HEK293 (cell line): Measurements from ENCODE around the gene AP2A1.

Experiments used
- CTCF ChIA-PET: fragments of 350-600 bp; formaldehyde crosslinking; extraction: SDS; loops from one replicate; lab custom pipeline; 2021; ENCODE audit warnings: antibody characterized with exemption; lab: Yijun Ruan, JAX
- POLR2A ChIA-PET: fragments of 300-600 bp; formaldehyde crosslinking; extraction: SDS; loops from one replicate; lab custom pipeline; 2020; ENCODE audit warnings: antibody characterized with exemption, inconsistent platforms; lab: Yijun Ruan, JAX
- H3K27ac ChIP-seq: fragments of 200-500 bp; sonication (Bioruptor generic); 2 replicates; pipeline ENCODE4 v1.5.1; 2014; ENCODE audit warnings: low read depth, low read length, control low read depth, inconsistent platforms; ENCODE audit errors: extremely low read depth
- H3K36me3 ChIP-seq, 2 experiments: fragments of 200-500 bp in 1 of 2; sonication (Bioruptor generic) in 1 of 2; 1 replicate in 1 of 2; 2 replicates in 1 of 2; pipeline ENCODE4 v1.5.1; 2014 to 2017; ENCODE audit warnings: inconsistent platforms in 2 of 2, low read length in 2 of 2; ENCODE audit not compliant: control insufficient read depth in 2 of 2, insufficient read depth in 1 of 2
- H3K4me1 ChIP-seq: fragments of 200-500 bp; sonication (Bioruptor generic); 2 replicates; pipeline ENCODE4 v1.5.1; 2014; ENCODE audit warnings: mild to moderate bottlenecking, low read length, inconsistent platforms; ENCODE audit not compliant: control insufficient read depth, insufficient read depth
- H3K4me3 ChIP-seq: 2 replicates; pipeline ENCODE4 v1.5.1; 2011; ENCODE audit warnings: low read depth, mild to moderate bottlenecking, control low read depth, low read length, moderate library complexity
- H3K9me3 ChIP-seq: fragments of 200-500 bp; sonication (Bioruptor generic); 2 replicates; pipeline ENCODE4 v1.5.1; 2014; ENCODE audit warnings: low read depth, low read length, inconsistent platforms; ENCODE audit not compliant: control insufficient read depth, insufficient read depth
- GLIS1 ChIP-seq: fragments of 450-650 bp; formaldehyde crosslinking; IDR thresholded peaks from 2 replicates; pipeline ENCODE4 v1.5.1; 2016; ENCODE audit warnings: missing biosample characterization, missing genetic modification characterization
- MZF1 ChIP-seq: fragments of 450-650 bp; formaldehyde crosslinking; IDR thresholded peaks from 2 replicates; pipeline ENCODE4 v1.5.1; 2017; ENCODE audit warnings: missing biosample characterization, missing genetic modification characterization, borderline replicate concordance
- PRDM1 ChIP-seq: fragments of 450-650 bp; formaldehyde crosslinking; IDR thresholded peaks from 2 replicates; pipeline ENCODE4; 2016; ENCODE audit warnings: missing biosample characterization, missing genetic modification characterization
- RBAK ChIP-seq: fragments of 450-650 bp; formaldehyde crosslinking; IDR thresholded peaks from 2 replicates; pipeline ENCODE4 v1.5.1; 2016; ENCODE audit warnings: missing biosample characterization, missing genetic modification characterization
- SCRT1 ChIP-seq: fragments of 450-650 bp; formaldehyde crosslinking; IDR thresholded peaks from 2 replicates; pipeline ENCODE4 v1.5.1; 2016; ENCODE audit warnings: missing biosample characterization, missing genetic modification characterization, borderline replicate concordance
- SCRT2 ChIP-seq: fragments of 450-650 bp; formaldehyde crosslinking; IDR thresholded peaks from 2 replicates; pipeline ENCODE4 v1.5.1; 2016; ENCODE audit warnings: missing biosample characterization, missing genetic modification characterization
- SETDB1 ChIP-seq: IDR thresholded peaks from one replicate; pipeline ENCODE4 v1.6.1; 2017; ENCODE audit warnings: mild to moderate bottlenecking, low read length, moderate library complexity, mixed read lengths; ENCODE audit not compliant: insufficient read length
- ZBTB7A ChIP-seq: fragments of 450-650 bp; formaldehyde crosslinking; IDR thresholded peaks from 2 replicates; pipeline ENCODE4 v1.5.1; 2016; ENCODE audit warnings: low read depth, missing biosample characterization, missing genetic modification characterization
- ZFHX2 ChIP-seq: fragments of 450-650 bp; formaldehyde crosslinking; conservative IDR thresholded peaks from 2 replicates; pipeline ENCODE4 v1.5.1; 2016; ENCODE audit warnings: missing biosample characterization, missing genetic modification characterization
- ZNF223 ChIP-seq: fragments of 450-650 bp; formaldehyde crosslinking; IDR thresholded peaks from 2 replicates; pipeline ENCODE4 v1.5.1; 2016; ENCODE audit warnings: missing biosample characterization, missing genetic modification characterization
- ZNF341 ChIP-seq: fragments of 450-650 bp; formaldehyde crosslinking; IDR thresholded peaks from 2 replicates; pipeline ENCODE4; 2016; ENCODE audit warnings: low read depth, missing biosample characterization, missing genetic modification characterization
- ZNF544 ChIP-seq: fragments of 450-650 bp; formaldehyde crosslinking; IDR thresholded peaks from 2 replicates; pipeline ENCODE4 v1.5.0; 2017; ENCODE audit warnings: missing biosample characterization, missing genetic modification characterization
- ZNF560 ChIP-seq: fragments of 450-650 bp; formaldehyde crosslinking; IDR thresholded peaks from 2 replicates; pipeline ENCODE4 v1.5.1; 2017; ENCODE audit warnings: missing biosample characterization, missing genetic modification characterization, borderline replicate concordance
- ZNF624 ChIP-seq: fragments of 450-650 bp; formaldehyde crosslinking; IDR thresholded peaks from 2 replicates; pipeline ENCODE4 v1.5.1; 2017; ENCODE audit warnings: missing biosample characterization, missing genetic modification characterization
- ZNF664 ChIP-seq: fragments of 450-650 bp; formaldehyde crosslinking; IDR thresholded peaks from 2 replicates; pipeline ENCODE4 v1.5.1; 2016; ENCODE audit warnings: missing biosample characterization, missing genetic modification characterization
- ZNF792 ChIP-seq: fragments of 450-650 bp; formaldehyde crosslinking; IDR thresholded peaks from 2 replicates; pipeline ENCODE4 v1.5.1; 2016; ENCODE audit warnings: missing biosample characterization, missing genetic modification characterization
- TF ChIP-seq, protein P1 (sequence below): fragments of 450-650 bp; formaldehyde crosslinking; IDR thresholded peaks from 2 replicates; pipeline ENCODE4 v1.5.1; 2016; ENCODE audit warnings: missing biosample characterization, missing genetic modification characterization
- TF ChIP-seq, protein P2 (sequence below): fragments of 450-650 bp; formaldehyde crosslinking; IDR thresholded peaks from 2 replicates; pipeline ENCODE4 v1.5.1; 2016; ENCODE audit warnings: missing biosample characterization, missing genetic modification characterization, low read depth
- TF ChIP-seq, protein P3 (sequence below): fragments of 450-650 bp; formaldehyde crosslinking; conservative IDR thresholded peaks from 2 replicates; pipeline ENCODE4 v1.5.1; 2016; ENCODE audit warnings: low read depth, missing biosample characterization, missing genetic modification characterization

AP2A1 gene

DNA sequence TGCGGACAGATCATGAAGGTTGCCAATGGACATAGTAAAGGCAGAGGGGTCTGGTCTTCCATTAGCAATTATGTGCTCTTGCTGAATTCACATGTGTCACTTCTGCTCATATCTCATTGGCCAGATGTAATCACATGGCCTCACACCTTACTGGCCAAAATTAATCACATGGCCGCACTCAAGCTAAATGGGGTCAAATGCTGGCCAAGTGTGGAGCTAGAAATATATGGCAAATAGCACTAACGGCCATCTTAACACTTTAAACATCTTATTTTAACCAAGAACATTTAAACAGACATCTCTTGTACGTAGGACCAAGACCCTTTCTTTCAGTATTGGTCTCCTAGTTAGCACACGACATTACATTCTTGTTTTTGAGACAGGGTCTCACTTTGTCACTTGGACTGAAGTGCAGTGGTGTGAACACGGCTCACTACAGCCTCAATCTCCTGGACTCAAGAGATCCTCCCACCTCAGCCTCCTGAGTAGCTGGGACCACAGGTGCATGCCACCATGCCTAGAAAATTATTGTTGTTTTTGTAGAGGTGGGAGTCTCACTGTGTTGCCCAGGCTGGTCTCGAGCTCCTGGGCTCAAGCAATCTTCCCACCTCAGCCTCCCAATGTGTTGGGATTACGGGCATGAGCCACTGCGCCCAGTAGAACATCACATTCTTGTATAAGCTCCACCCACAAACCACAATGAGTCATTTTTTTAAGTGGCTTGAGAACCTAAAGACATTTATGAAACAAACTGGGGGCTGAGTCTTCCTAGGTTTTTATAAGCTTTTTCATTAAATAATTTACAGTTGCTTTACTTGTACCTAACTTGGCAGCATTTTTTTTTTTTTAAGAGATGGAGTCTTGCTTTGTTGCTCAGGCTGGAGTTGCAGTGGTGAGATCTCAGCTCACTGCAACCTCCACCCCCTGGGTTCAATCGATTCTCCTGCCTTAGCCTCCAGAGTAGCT lies 81.2 kb downstream of the AP2A1 start (continued):
- TF ChIP-seq ZNF544: no peak

DNA sequence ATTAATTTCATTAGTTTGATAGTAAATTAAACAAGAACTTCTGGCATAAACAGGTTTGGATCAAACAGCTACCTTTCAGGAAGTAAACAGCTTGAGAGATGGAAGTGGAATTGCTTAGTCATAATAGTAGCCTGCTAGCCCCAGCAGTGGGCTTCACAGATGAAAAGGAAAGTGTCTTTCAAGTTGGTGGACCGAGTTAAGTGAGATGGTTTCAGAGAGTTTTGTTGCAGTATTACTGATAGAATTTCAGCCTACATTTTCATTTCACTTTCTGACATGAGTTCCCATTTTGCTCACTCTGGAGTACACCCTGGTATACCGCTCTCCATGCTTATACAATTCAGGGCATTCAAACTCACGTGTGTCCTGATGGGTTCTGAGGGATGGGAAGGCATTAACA lies 82.1 kb downstream of the AP2A1 start:
- Histone ChIP-seq H3K4me3 (no peak overlapping the region), H3K9me3 (no peaks in the 10 kb centered on the region), H3K36me3 (peaks cover 0 to under 1% of the 10 kb centered on the region in 2 experiments; a peak in 2 of 3 replicates), H3K4me1 (peaks cover 16% of the 10 kb centered on the region; the same call in 1 of the 2 replicates), H3K27ac (no peak overlapping the region)
- POLR2A ChIA-PET: interaction anchor here (0.9 to 8.8 kb wide), 8 partner anchors 10 to 353 kb away, joined by 3 to 128 read pairs (median 6); partner anchors contain the start of genes PNKP and RPS11
- TF ChIP-seq SETDB1 (peak; percentile 73), ZNF223 (no peak), MZF1 (no peak), RBAK (tag by site-specific recombination) (no peak), ZNF664 (tag by site-specific recombination) (peak; percentile 79), PRDM1 (tag by site-specific recombination) (peak; percentile 58; the same call in 1 of the 2 replicates), ZNF624 (tag by site-specific recombination) (peak; percentile 97)
- CTCF ChIA-PET: interaction anchor here (1.0 to 2.8 kb wide), 4 partner anchors 9 to 176 kb away, joined by 3 to 13 read pairs (median 4); no protein-coding TSS in a partner anchor

DNA sequence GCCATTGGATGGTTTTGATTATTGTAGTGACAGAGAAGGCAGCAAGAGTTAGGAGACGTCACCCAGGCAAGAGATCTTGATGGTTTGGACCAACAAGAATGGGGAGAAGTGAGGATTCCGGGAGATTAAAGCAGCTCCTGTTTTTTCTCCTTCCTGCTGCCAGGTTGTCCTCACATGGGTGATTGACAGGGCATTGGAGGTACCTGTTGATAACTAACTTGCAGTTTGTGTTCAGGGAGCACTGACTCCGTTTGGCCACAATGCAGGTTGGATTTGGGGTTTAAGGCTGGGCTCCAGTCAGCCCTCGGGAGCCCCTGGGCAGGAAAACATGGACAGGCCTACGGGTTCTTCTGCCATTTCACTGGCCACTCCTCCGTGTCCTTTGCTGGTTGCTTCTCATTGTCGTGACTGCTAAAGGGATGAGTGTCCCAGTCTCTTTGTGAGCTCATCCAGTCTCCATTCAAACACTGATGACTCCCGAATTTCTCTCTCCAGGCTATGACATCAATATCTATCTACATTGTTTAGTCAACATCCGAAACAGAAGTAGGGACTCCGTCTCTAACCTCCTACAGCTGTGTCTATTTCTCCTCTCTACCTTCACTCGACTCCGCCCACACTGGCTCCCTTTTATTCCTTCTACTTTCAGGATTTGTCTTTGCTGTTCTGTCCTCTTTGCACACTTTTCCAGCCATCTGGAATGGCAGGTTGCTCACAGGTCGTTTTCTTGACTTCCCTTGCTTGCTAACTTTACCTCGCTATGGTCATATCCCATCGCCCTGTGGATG lies 82.8 kb downstream of the AP2A1 start:
- H3K9me3 ChIP-seq: no peaks in the 10 kb centered on the region
- H3K36me3 ChIP-seq: peaks cover 0 to 7% of the 10 kb centered on the region in 2 experiments; a peak in 2 of 3 replicates
- peaks cover 17% of the 10 kb centered on the region; the same call in 1 of the 2 replicates for H3K4me1 ChIP-seq
- ChIA-PET POLR2A (interaction anchor here (0.6 to 8.8 kb wide), 14 partner anchors 9 to 710 kb away, joined by 3 to 128 read pairs (median 8); partner anchors contain the start of genes AP2A1, ATF5, FUZ and NUP62), CTCF (interaction anchor here (0.6 to 2.8 kb wide), 8 partner anchors 14 to 177 kb away, joined by 3 to 13 read pairs (median 4); partner anchors contain the start of gene FUZ)
- no peak overlapping the region for H3K27ac ChIP-seq
- H3K4me3 ChIP-seq: no peak overlapping the region
- TF ChIP-seq MZF1 (no peak), ZFHX2 (tag by site-specific recombination) (peak; percentile 28; the same call in 1 of the 2 replicates), ZNF792 (tag by site-specific recombination) (no peak), GLIS1 (tag by site-specific recombination) (no peak), ZNF560 (tag by site-specific recombination) (no peak), ZBTB7A (tag by site-specific recombination) (no peak), RBAK (tag by site-specific recombination) (0 out of 2 replicates have a peak, but pooled peaks have one; percentile 12), ZNF341 (0 out of 2 replicates have a peak, but pooled peaks have one; percentile 32), SCRT1 (tag by site-specific recombination) (0 out of 2 replicates have a peak, but pooled peaks have one; percentile 56), SCRT2 (tag by site-specific recombination) (peak; percentile 88)
- TF ChIP-seq, protein P1, sequence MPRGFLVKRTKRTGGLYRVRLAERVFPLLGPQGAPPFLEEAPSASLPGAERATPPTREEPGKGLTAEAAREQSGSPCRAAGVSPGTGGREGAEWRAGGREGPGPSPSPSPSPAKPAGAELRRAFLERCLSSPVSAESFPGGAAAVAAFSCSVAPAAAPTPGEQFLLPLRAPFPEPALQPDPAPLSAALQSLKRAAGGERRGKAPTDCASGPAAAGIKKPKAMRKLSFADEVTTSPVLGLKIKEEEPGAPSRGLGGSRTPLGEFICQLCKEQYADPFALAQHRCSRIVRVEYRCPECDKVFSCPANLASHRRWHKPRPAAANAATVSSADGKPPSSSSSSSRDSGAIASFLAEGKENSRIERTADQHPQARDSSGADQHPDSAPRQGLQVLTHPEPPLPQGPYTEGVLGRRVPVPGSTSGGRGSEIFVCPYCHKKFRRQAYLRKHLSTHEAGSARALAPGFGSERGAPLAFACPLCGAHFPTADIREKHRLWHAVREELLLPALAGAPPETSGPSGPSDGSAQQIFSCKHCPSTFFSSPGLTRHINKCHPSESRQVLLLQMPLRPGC (tag by site-specific recombination): no peak
- TF ChIP-seq, protein P2, sequence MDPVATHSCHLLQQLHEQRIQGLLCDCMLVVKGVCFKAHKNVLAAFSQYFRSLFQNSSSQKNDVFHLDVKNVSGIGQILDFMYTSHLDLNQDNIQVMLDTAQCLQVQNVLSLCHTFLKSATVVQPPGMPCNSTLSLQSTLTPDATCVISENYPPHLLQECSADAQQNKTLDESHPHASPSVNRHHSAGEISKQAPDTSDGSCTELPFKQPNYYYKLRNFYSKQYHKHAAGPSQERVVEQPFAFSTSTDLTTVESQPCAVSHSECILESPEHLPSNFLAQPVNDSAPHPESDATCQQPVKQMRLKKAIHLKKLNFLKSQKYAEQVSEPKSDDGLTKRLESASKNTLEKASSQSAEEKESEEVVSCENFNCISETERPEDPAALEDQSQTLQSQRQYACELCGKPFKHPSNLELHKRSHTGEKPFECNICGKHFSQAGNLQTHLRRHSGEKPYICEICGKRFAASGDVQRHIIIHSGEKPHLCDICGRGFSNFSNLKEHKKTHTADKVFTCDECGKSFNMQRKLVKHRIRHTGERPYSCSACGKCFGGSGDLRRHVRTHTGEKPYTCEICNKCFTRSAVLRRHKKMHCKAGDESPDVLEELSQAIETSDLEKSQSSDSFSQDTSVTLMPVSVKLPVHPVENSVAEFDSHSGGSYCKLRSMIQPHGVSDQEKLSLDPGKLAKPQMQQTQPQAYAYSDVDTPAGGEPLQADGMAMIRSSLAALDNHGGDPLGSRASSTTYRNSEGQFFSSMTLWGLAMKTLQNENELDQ (tag by site-specific recombination): no peak
- TF ChIP-seq, protein P3, sequence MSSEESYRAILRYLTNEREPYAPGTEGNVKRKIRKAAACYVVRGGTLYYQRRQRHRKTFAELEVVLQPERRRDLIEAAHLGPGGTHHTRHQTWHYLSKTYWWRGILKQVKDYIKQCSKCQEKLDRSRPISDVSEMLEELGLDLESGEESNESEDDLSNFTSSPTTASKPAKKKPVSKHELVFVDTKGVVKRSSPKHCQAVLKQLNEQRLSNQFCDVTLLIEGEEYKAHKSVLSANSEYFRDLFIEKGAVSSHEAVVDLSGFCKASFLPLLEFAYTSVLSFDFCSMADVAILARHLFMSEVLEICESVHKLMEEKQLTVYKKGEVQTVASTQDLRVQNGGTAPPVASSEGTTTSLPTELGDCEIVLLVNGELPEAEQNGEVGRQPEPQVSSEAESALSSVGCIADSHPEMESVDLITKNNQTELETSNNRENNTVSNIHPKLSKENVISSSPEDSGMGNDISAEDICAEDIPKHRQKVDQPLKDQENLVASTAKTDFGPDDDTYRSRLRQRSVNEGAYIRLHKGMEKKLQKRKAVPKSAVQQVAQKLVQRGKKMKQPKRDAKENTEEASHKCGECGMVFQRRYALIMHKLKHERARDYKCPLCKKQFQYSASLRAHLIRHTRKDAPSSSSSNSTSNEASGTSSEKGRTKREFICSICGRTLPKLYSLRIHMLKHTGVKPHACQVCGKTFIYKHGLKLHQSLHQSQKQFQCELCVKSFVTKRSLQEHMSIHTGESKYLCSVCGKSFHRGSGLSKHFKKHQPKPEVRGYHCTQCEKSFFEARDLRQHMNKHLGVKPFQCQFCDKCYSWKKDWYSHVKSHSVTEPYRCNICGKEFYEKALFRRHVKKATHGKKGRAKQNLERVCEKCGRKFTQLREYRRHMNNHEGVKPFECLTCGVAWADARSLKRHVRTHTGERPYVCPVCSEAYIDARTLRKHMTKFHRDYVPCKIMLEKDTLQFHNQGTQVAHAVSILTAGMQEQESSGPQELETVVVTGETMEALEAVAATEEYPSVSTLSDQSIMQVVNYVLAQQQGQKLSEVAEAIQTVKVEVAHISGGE (tag by site-specific recombination): no peak
